Prostate gland (tissue), 2 donors: ENCODE results near the gene PRAMEF11.

Experiments
- POLR2A ChIP-seq: fragments of 450-650 bp; IDR thresholded peaks from one replicate; pipeline ENCODE4 v1.6.1; 2016; ENCODE audit warnings: antibody characterized with exemption, mild to moderate bottlenecking
- POLR2AphosphoS5 ChIP-seq: sonication (generic); formaldehyde crosslinking; IDR thresholded peaks from one replicate; pipeline ENCODE4 v1.6.1; 2017; ENCODE audit warnings: antibody characterized with exemption
- TF ChIP-seq, protein P1 (sequence below), 4 experiments: fragments of 200-600 bp in 2 of 4; fragments of 450-650 bp in 2 of 4; sonication (generic) in 2 of 4; IDR thresholded peaks; 1 replicate in 3 of 4; 2 replicates in 1 of 4; pipeline ENCODE4 v1.5.1; 2016 to 2019; ENCODE audit warnings: antibody characterized with exemption in 4 of 4, mild to moderate bottlenecking in 2 of 4, moderate library complexity in 2 of 4

DNA sequence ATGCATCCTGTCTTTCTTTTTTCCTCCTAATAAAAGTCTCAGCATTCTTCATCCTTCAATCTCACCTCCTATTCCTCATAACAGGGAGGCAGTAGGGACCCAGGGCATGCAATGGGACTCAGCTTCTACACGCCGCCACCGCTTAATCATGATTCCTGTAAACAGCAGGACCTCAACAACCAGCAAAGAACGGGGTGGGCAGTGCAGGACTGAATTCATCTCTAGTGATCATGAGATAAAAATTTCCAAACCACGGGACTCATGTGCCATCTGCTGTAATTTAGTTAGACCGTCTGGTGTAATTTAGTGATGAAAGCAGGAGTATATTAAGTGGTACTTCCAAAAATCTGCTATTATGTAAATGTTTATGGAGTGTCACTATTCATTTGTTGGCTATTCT lies 52.3 kb downstream of the PRAMEF11 start:
- TF ChIP-seq, protein P1, sequence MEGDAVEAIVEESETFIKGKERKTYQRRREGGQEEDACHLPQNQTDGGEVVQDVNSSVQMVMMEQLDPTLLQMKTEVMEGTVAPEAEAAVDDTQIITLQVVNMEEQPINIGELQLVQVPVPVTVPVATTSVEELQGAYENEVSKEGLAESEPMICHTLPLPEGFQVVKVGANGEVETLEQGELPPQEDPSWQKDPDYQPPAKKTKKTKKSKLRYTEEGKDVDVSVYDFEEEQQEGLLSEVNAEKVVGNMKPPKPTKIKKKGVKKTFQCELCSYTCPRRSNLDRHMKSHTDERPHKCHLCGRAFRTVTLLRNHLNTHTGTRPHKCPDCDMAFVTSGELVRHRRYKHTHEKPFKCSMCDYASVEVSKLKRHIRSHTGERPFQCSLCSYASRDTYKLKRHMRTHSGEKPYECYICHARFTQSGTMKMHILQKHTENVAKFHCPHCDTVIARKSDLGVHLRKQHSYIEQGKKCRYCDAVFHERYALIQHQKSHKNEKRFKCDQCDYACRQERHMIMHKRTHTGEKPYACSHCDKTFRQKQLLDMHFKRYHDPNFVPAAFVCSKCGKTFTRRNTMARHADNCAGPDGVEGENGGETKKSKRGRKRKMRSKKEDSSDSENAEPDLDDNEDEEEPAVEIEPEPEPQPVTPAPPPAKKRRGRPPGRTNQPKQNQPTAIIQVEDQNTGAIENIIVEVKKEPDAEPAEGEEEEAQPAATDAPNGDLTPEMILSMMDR (IDR thresholded peaks at IDR 0.05) = no peak
- TF ChIP-seq POLR2AphosphoS5 (no peak), POLR2A (no peak)
